SK-N-SH (cell line): ENCODE results near the gene SDF2L1.

Experiments used
- ELF1 ChIP-seq: IDR thresholded peaks from 2 replicates; pipeline ENCODE4 v1.4.0; 2012
- EP300 ChIP-seq, 2 experiments: IDR thresholded peaks; 2 replicates each; pipeline versions ENCODE4 v1.4.0 to v1.6.1; 2012; ENCODE audit warnings: borderline replicate concordance in 1 of 2, low read depth in 1 of 2, low read length in 1 of 2
- GABPA ChIP-seq: IDR thresholded peaks from 2 replicates; pipeline ENCODE4 v1.4.0; 2012; ENCODE audit warnings: low read depth, mild to moderate bottlenecking
- MXI1 ChIP-seq: IDR thresholded peaks from 2 replicates; pipeline ENCODE4 v1.6.1; 2012; ENCODE audit warnings: mild to moderate bottlenecking, low read depth, low read length, improper control_type of control experiment
- POLR2AphosphoS5 ChIP-seq: IDR thresholded peaks from 2 replicates; pipeline ENCODE4 v1.6.1; 2012; ENCODE audit warnings: low read depth, low read length
- RAD21 ChIP-seq: IDR thresholded peaks from 2 replicates; pipeline ENCODE4 v1.6.1; 2012; ENCODE audit warnings: mild to moderate bottlenecking, low read length
- TAF1 ChIP-seq: IDR thresholded peaks from 2 replicates; pipeline ENCODE4 v1.6.1; 2012; ENCODE audit warnings: low read depth, mild to moderate bottlenecking, low read length, moderate library complexity, borderline replicate concordance
- USF2 ChIP-seq: fragments of 150-350 bp; IDR thresholded peaks from 2 replicates; pipeline ENCODE4 v1.6.1; 2017; ENCODE audit warnings: antibody characterized with exemption, low read length, low read depth, borderline replicate concordance
- ZBTB33 ChIP-seq: IDR thresholded peaks from 2 replicates; pipeline ENCODE4 v1.4.0; 2012; ENCODE audit warnings: low read depth, borderline replicate concordance
- TF ChIP-seq, protein P1 (sequence below): IDR thresholded peaks from 2 replicates; pipeline ENCODE4 v1.4.0; 2012; ENCODE audit warnings: low read depth
- TF ChIP-seq, protein P2 (sequence below): fragments of 200-600 bp; sonication (generic); IDR thresholded peaks from 2 replicates; pipeline ENCODE4 v1.6.1; 2017; ENCODE audit warnings: antibody characterized with exemption, mild to moderate bottlenecking, moderate library complexity

- no peak for TF ChIP-seq POLR2AphosphoS5
- no peak for TF ChIP-seq RAD21
- TF ChIP-seq, protein P1, sequence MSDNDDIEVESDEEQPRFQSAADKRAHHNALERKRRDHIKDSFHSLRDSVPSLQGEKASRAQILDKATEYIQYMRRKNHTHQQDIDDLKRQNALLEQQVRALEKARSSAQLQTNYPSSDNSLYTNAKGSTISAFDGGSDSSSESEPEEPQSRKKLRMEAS: no peak
- TF ChIP-seq USF2: no peak
- no peak for TF ChIP-seq ZBTB33
- TF ChIP-seq, protein P2, sequence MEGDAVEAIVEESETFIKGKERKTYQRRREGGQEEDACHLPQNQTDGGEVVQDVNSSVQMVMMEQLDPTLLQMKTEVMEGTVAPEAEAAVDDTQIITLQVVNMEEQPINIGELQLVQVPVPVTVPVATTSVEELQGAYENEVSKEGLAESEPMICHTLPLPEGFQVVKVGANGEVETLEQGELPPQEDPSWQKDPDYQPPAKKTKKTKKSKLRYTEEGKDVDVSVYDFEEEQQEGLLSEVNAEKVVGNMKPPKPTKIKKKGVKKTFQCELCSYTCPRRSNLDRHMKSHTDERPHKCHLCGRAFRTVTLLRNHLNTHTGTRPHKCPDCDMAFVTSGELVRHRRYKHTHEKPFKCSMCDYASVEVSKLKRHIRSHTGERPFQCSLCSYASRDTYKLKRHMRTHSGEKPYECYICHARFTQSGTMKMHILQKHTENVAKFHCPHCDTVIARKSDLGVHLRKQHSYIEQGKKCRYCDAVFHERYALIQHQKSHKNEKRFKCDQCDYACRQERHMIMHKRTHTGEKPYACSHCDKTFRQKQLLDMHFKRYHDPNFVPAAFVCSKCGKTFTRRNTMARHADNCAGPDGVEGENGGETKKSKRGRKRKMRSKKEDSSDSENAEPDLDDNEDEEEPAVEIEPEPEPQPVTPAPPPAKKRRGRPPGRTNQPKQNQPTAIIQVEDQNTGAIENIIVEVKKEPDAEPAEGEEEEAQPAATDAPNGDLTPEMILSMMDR: no peak
- no peak for TF ChIP-seq TAF1
- TF ChIP-seq ELF1: no peak
- no peak for TF ChIP-seq MXI1
- TF ChIP-seq EP300 (IDR thresholded peaks at IDR 0.05; ENCODE audit: borderline replicate concordance in 1 of 2, low read depth in 1 of 2, low read length in 1 of 2): no peak
- no peak for TF ChIP-seq GABPA
Measured at GRCh38 chr22:21665047-21665851, 23.1 kb downstream of the SDF2L1 start.
